ENCODE data around the gene BMPER.

The BMPER gene

GRCh38 chr7:34086064-34086463 is 180.7 kb downstream of the BMPER start:
- no peak overlapping the region for H3K4me3 ChIP-seq (ENCODE audit: low read depth, low read length)

- no peak overlapping the region for H3K4me3 ChIP-seq (ENCODE audit: low read depth, low read length)
Measured at GRCh38 chr7:34086981-34087380, 181.6 kb downstream of the BMPER start.

- H3K4me3 ChIP-seq (ENCODE audit: low read depth, low read length) = no peak overlapping the region
Measured at GRCh38 chr7:34087892-34088891, 182.9 kb downstream of the BMPER start.

DNA sequence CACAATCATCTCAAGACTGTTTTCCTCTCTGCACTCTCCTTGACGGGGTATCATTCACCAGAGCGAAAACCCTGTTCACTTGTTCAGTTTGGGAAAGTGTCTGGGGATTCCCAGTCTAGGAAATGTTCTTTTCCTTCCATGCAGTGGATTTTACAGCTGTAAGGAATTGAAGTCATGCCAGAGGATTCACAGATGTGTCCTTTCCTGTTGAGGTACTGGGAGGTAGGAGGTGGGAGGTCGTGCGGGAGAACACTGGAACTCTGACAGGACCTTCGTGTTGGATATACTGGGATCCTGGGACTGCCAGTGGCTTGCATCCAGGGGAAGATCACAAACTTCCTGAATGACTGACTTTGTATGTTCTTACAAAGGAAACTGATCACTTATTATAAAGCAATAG is 185.5 kb downstream of the BMPER start:
- no peak overlapping the region for H3K4me3 ChIP-seq (ENCODE audit: low read depth, low read length)

- H3K4me3 ChIP-seq (ENCODE audit: low read depth, low read length) = no peak overlapping the region
Measured at GRCh38 chr7:34091321-34091917, 186.1 kb downstream of the BMPER start.

GRCh38 chr7:34093276-34093675 is 187.9 kb downstream of the BMPER start:
- no peak overlapping the region for H3K4me3 ChIP-seq (ENCODE audit: low read depth, low read length)

DNA sequence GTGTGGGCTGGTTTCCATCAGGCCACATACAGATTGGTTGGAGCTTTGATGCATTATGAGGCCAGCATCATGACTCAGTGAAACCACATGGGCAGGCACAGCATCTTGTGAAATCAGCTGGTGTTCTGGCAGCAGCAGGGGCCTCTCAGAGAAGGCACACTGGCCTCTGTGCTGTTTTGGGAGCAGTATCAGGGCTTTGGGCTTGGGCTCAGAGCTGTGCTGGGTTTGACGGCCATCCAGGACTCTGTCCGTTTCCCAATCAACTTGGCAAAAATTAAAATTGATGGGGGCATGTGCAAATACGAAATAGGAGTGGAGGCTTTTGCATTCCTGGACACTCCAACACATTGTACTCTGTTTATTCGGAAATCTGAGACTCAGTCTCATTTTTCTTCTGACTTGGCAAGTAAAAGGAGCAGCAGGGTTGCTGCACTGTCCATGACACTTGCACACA is 190.9 kb downstream of the BMPER start:
- H3K4me3 ChIP-seq (ENCODE audit: low read depth, low read length) = no peak overlapping the region

DNA sequence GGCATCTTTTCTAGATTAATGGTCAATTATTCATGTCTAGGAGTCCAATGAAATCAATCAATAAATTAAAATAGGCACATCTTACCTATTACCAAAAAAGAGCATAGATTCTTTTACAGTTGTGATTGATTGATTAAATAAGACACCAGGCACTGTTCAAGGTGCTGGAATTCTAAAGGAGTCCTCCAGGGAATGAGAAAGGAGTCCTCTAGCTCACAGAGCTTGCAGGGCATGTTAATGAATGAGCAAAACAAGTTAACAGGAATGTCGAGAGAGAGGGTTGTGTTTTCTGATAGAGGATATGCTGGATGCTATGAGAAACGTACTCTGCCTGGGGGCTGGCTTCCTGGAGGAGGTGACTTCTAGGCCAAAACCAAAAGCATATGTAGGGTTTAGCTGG is 191.4 kb downstream of the BMPER start:
- no peak overlapping the region for H3K4me3 ChIP-seq (ENCODE audit: low read depth, low read length)

DNA sequence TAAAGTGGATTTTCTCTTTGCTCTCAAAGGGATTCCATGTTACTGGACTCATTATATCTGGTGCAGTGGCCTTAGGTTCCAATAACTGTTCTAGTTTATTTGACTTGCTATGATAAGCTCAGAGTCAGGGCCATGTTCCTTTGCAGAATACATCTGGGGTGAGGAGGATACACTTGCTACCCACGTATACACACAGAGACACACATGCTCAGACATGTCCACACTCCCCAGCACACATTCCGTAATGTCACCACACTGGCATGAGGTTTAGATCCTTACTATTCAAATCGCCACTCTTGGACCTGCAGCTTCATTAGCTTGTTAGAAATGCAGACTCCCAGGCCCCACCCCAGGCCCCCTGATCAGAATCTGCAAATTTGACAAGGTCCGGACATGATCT is 195.3 kb downstream of the BMPER start:
- no peak overlapping the region for H3K4me3 ChIP-seq (ENCODE audit: low read depth, low read length)

DNA sequence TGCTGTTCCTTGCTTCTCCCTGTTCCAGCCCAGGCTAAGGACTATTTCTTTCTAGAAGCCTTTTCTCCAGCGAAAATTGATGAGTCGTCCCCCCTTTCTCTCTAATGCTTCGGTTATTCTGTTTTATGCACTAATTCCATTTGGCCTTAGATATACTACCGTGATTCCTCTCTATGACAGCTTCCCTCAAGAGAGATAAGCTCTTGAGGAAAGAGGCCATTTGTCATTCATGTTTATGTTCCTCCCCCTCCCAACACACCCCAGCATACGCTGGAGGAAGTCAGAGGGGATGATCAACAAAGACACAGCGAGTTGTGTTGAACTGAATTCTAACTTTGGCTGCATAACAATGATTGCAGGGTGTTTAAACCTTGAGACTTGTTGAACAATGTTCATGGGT is 198.8 kb downstream of the BMPER start:
- H3K4me3 ChIP-seq (ENCODE audit: low read depth, low read length) = no peak overlapping the region

- H3K4me3 ChIP-seq (ENCODE audit: low read depth, low read length) = no peak overlapping the region
Measured at GRCh38 chr7:34104992-34105391, 199.7 kb downstream of the BMPER start.

- no peak overlapping the region for H3K4me3 ChIP-seq (ENCODE audit: low read depth, low read length)
Measured at GRCh38 chr7:34107276-34107675, 201.9 kb downstream of the BMPER start.

DNA sequence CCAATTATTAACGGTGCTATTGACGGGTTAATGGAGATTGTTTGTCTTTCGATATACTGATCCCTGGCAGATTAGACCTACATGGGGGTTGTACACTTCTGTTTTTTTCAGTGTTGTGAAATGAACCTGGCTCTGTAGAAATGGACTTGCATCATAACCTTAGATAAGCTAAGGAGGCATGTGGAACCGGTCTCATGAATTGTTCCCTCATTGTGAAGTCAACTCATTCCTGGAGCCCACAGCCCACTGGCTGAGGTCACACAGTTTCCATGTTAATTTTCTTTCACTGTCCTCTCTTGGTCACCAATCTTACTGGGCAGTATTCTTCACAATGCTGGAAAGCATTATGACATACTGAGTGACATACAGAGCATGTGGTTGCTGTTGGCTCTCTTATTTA is 202.8 kb downstream of the BMPER start:
- no peak overlapping the region for H3K4me3 ChIP-seq (ENCODE audit: low read depth, low read length)

- H3K4me3 ChIP-seq (ENCODE audit: low read depth, low read length) = no peak overlapping the region
Measured at GRCh38 chr7:34109936-34110780, 204.8 kb downstream of the BMPER start.

DNA sequence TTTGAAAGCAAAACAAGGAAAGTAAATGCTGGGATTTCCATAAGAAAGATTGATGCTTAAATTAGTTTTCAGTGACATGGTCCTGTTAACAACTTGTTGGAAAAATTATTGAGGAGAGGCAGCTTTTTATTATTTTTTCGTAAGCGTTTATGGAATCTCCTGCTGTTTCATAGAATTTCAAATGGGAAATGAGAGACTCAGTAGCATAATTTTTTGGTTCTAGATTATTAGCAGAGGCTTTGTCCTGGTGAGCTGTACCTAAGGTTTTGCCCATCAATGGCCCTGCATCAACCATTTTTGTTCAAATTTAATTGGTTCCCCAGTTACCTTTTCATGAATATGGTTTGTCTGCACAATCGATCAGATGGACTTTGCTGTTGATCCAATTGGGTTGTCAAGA is 205.7 kb downstream of the BMPER start:
- H3K4me3 ChIP-seq (ENCODE audit: low read depth, low read length) = no peak overlapping the region

GRCh38 chr7:34115503-34115902 is 210.2 kb downstream of the BMPER start:
- no peak overlapping the region for H3K4me3 ChIP-seq (ENCODE audit: low read depth, low read length)

DNA sequence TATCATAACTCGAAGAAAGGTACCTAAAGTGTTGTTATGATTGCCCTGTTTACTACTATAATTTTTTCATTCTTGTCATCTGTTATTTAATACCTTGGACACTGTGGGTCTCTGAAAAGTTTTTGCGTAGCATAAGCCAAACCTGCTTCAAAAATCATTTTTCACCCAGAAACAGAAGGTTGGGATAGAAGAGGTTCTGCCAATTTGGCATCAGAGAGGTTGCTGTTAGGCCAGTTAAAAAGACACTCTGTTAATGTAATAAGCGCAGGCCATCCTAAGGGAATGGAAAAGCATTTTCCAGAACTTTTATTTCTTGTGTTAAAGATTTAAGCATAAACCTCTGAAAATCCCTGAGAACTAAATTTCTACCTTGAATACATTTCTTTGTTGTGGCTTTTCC is 212.2 kb downstream of the BMPER start:
- H3K4me3 ChIP-seq (ENCODE audit: low read depth, low read length) = no peak overlapping the region

DNA sequence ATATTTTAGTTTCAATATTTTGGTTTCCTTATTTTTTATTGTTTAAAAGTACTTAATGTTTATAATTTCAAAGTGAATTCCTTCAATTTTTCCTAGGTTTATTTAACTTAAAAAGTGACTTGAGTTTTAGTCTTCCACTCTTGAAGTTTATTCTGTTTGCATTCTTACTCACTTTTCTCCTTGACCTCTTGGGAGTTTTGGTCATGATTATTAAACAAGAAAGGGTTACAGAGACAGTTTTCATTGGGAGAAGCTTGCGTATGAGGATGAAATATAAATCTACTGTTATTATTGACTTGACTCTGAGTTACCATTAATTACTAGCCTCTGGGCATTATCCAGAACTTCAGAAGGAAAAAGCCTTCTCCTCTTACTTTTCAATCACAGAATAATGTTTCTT is 216.0 kb downstream of the BMPER start:
- H3K4me3 ChIP-seq (ENCODE audit: low read depth, low read length) = no peak overlapping the region

- H3K4me3 ChIP-seq (ENCODE audit: low read depth, low read length) = no peak overlapping the region
Measured at GRCh38 chr7:34123316-34123715, 218.0 kb downstream of the BMPER start.

GRCh38 chr7:34124765-34125164 is 219.4 kb downstream of the BMPER start:
- H3K4me3 ChIP-seq (ENCODE audit: low read depth, low read length) = no peak overlapping the region

DNA sequence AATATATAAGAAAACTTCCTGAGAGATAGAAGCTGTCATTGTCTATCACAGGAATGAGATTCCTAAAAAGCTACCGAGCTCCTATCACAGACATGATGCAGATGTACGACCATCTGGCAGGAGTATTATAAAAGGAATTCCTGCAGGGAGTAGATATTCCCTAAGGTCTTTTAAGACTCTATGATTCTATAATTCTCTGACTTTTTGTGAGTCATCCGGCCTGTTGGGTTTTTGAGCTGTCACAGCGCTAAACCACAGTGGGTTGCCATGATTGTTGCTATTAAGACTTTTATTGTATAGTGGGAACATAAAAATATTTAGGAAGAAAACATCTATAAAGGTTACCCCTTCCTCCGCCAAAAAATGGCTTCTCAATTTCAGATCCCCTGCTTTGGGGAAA is 223.4 kb downstream of the BMPER start:
- H3K4me3 ChIP-seq (ENCODE audit: low read depth, low read length) = no peak overlapping the region

All from iPS-11a (cell line).